GM19025 (cell line): ENCODE measurements around the gene FOXR1.
"Not testable (repeated sequence)": the region's sequence is repeated elsewhere in the genome, so short reads cannot be mapped to it uniquely, and the experiment has no call there.

Source experiments
- ATAC-seq: cut with Tn5 transposase; IDR thresholded peaks from one replicate; pipeline ENCODE4 v1.9.1; 2021; ENCODE audit warnings: mild to moderate bottlenecking, low read depth, moderate library complexity; ENCODE audit not compliant: unreplicated experiment

Gene FOXR1

GRCh38 chr11:118939953-118940598 lies 31.5 kb upstream of the FOXR1 start:
- ATAC-seq: no peak

- no peak for ATAC-seq
Observed at GRCh38 chr11:118947091-118947490, 24.5 kb upstream of the FOXR1 start.

- no peak for ATAC-seq
Observed at GRCh38 chr11:118948000-118948399, 23.6 kb upstream of the FOXR1 start.

DNA sequence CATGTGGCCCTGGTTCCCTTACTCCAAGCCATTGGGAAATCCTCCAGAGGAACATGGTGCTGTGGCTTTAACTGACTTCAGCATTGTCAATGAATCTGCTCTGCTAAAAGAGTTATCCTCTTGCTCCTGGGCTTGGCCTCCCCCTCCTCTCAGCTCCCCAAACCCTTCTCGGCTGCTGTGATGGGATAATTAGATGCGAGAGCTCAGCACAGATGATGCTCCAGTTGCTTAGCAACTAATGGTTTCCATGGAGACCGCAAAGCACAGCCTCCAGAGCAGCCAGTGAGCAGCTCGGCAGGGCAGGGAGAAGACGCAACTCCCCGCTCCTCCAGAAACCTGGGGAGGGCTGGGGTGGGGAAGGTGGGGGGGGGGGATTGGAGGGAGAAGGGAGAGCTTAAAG lies 18.3 kb upstream of the FOXR1 start:
- no peak for ATAC-seq

- not testable (repeated sequence) for ATAC-seq
Observed at GRCh38 chr11:118953976-118954375, 17.6 kb upstream of the FOXR1 start.

DNA sequence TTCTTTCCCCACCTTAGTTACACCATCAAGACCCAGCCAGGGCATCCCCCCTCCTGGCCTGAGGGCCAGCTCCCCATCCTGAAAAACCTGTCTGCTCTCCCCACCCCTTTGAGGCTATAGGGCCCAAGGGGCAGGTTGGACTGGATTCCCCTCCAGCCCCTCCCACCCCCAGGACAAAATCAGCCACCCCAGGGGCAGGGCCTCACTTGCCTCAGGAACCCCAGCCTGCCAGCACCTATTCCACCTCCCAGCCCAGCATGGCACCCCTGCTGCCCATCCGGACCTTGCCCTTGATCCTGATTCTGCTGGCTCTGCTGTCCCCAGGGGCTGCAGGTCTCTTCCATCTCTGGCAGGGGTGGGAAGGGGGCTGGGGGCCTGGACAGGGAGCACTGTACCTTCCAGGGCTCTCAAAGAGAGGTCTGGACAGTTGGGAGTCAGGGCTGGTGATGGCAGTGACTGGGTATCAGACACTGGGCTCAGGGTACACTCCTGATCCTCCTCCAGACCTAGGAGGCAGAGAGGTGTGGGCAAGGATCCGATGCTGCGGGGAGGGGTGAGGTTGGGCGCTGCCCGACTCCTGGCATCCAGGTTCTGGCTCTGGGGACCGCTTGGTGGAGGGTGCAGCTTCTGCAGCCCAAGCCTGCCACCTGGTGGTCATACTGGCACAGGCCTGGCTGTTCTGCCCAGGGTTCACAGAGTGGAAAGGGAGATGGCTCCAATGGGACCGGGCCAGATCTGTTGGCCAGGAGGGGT lies 15.3 kb upstream of the FOXR1 start, which contains the start of gene UPK2:
Gene UPK2 (plus strand): TSS at position 205 of the 753 bp plus-strand sequence. CDS start 53 bp downstream, at position 258.
- ATAC-seq: no peak

DNA sequence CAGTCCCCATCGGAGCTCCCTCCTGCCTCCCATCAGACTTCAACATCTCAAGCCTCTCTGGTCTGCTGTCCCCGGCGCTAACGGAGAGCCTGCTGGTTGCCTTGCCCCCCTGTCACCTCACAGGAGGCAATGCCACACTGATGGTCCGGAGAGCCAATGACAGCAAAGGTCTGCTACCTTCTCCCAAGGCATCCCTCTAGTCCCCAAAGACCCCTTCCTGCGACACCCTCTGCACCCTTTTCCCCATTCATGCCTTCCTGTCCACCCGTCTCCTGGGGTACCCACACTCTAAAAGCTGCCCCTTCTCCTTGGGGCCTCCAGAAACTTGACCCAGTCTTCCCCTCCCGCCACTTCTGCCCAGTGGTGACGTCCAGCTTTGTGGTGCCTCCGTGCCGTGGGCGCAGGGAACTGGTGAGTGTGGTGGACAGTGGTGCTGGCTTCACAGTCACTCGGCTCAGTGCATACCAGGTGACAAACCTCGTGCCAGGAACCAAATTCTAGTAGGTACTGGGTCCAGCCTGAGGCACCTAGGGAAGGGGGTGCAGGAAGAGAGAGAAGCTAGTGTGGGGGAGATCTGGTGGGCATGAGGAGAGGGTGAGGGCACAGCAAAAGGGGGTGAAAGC lies 14.6 kb upstream of the FOXR1 start:
- ATAC-seq: no peak

DNA sequence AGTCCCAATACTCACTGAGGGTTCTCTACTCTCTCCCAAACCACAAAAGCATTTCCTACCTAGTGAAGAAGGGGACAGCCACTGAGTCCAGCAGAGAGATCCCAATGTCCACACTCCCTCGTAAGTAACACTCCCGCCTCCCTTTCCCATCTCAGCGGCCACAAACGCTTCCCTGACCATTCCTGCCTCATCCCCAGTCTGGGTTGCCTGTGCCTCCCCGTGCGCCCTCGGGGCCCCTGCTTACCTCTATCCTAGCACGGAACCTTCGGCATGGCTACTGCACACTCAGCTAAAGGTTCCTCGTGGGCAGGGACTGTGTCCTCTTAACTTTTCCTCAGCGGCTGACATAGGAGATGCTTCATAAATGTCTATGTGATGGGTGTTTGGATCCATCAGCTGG lies 14.0 kb upstream of the FOXR1 start:
- ATAC-seq: no peak

GRCh38 chr11:118957968-118958367 lies 13.6 kb upstream of the FOXR1 start:
- no peak for ATAC-seq

DNA sequence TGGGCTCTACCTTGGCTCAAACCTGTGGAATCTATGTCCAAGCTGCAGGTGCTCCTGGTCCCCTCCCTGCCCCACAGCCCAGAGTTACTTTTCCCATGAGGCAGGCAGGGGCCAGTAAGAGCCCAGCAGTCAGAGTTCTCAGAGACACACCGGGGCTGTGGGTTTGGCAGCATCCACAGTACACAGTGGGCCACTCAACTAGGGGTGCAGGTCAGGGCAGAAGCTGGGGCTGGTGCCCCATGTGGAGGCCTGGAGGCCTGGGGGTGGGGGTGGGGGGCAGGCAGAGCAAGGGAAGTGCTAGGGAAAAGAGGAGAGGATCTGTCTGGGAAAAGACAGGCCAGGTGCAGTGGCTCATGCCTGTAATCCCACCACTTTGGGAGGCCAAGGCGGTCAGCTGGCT lies 13.0 kb upstream of the FOXR1 start:
- no peak for ATAC-seq

- ATAC-seq: no peak
Observed at GRCh38 chr11:118961189-118961588, 10.4 kb upstream of the FOXR1 start.

DNA sequence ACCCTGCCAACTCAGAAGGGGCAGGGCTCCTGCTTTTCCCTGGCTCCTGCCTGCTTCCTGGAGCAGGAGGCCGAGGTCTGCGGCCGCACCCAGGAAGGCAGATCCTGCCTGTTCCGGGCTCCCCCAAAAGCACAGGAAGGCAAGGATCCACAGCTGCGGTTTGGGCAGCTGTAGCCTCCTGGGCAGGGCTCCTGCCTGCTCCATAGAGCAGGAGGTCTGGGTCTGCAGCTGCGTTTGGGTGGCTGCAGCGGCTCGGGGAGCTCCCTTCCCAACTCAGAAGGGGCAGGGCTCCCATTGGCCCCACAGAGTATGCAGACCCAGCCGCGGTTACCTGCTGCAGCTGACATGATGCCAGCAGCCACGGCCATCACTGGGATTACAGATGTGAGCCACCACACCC lies 10.0 kb upstream of the FOXR1 start:
- ATAC-seq: no peak

DNA sequence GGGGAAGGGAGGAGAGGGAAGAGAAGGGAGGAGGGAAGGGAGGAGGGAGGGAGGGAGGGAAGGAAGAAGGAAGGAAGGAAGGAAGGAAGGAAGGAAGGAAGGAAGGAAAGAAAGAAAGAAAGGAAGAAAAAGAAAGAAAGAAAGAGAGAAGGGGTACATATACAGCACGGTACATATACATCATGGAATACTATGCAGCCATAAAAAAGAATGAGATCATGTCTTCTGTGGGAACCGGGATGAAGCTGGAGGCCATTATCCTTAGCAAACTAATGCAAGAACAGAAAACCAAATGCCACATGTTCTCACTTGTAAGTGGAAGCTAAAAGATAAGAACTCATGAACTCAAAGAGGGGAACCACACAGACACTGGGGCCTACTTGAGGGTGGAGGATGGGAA lies 2.1 kb upstream of the FOXR1 start:
- ATAC-seq: not testable (repeated sequence)

DNA sequence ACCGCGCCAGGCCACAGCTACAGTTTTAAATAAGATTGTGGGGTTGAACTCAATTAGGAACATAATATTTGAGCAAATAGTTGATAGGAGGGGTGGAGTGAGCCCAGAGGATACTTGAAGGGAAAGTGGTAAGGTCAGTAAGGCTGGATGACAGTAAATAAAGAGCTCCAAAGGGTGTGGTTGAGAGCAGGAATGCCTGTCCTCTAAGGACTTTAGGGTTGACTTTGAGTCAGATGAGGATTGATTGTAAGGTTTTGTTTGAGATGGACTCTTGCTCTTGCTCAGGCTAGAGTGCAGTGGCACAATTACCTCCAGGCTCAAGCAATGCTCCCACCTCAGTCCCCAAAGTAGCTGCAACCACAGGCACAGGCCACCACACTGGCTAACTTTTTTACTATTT lies 2.4 kb downstream of the FOXR1 start:
- ATAC-seq: no peak

DNA sequence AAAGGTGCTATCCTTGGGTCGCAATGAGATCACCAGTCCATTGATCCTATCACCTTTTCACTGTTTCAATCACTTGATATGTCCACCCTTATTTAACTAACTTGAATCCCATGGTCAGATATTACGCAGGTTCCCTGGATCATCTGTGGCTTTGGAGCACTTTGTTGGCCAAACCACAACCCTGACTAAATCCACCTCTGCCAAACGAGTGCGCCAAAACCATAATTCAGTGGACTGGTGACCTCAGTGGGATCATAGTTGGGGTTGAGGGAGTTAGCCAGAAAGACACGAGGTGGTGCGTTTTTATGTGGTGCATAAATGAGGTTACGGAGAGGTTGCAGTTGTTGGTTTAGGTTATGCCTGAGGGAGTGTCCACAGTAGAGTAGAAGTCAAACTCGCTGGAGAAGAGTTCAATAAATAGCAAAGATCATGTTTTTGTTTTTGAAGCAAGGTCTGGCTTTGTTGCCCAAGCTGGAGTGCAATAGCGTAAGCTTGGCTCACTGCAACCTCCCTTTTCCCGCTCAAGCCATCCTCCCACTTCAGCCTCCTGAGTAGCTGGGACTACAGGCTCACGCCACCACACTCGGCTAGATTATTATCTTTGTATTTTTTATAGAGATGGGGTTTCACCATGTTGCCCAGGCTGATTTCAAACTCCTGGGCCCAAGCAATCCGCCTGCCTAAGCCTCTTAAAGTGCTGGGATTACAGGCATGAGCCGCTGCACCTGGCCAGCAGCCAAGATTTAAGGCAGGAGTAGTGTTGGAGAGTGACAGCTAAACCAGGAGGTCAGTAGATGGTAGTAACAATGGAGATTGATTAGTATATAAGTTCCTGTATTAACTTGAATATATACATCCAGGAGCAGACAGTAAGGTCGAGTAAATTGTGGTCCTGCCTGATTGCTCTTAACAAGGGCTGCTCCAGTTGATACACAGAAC lies 4.5 kb downstream of the FOXR1 start:
- ATAC-seq: no peak

DNA sequence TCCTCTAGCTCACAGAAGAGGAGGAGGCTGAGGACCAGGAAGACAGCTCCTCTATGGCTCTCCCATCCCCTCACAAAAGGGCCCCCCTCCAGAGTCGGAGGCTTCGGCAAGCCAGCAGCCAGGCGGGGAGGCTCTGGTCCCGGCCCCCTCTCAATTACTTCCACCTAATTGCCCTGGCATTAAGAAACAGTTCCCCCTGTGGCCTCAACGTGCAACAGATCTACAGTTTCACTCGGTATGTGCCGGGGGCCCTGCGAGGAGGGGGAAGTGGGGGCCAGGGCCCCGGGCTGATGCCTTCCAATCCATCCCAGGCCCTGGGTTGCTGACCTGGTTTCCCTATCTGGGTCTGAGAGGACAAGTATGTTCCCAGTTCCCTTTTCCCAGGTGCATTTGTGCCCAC lies 7.9 kb downstream of the FOXR1 start:
- ATAC-seq: no peak

DNA sequence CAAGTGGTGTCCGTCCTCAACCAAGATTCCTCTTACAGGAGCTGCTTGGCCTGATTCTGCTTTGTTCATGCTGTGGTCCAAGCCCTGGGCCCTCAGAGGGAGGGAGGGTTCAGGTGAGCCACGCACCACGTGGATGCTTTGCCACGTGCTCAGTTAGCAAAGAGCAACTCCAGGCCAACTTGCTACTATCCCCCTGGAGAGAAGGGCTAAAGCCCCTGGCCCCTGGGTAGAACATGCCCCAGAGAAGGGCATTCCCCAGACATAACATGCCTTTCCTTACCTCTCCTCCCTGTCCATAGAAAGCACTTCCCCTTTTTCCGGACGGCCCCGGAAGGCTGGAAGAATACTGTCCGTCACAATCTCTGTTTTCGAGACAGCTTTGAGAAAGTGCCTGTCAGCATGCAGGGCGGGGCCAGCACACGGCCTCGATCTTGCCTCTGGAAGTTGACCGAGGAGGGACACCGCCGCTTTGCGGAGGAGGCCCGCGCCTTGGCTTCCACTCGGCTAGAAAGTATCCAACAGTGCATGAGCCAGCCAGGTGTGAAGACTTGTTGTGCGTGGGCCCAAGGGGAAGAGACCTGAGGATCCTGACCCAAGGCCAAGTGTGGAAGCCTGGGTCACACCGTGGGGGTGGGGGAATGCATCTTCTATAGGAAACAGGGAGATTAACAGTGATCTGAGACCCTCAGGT lies 8.8 kb downstream of the FOXR1 start:
- ATAC-seq: no peak

- not testable (repeated sequence) for ATAC-seq
Observed at GRCh38 chr11:118984337-118984736, 12.8 kb downstream of the FOXR1 start.

- ATAC-seq: no peak
Observed at GRCh38 chr11:118984825-118985224, 13.3 kb downstream of the FOXR1 start.

GRCh38 chr11:118988280-118988679 lies 16.7 kb downstream of the FOXR1 start:
- ATAC-seq: no peak
